PC-9 (cell line): ENCODE measurements around the gene ONECUT2. TPM values are rescaled to one million over a fixed set of nuclear protein-coding genes. Genes with fewer than 3 reads are reported as not detected.

Experiments
- BruUV-seq: library from RNA; stranded (reverse); fragments of 400-500 nt; replicated peaks from 2 replicates; lab custom pipeline; 2021; lab: Mats Ljungman, UMichigan
- CTCF ChIA-PET: fragments of 300-600 bp; sonication (Branson Sonifier 250); formaldehyde crosslinking; loops from one replicate; lab custom pipeline; 2022; ENCODE audit warnings: antibody characterized with exemption; lab: Charles Lee
- POLR2A ChIA-PET: fragments of 300-600 bp; sonication (Branson Sonifier 250); formaldehyde crosslinking; loops from one replicate; lab custom pipeline; 2022; ENCODE audit warnings: antibody characterized with exemption; ENCODE audit not compliant: unreplicated experiment; lab: Charles Lee
- DNase-seq, 2 experiments: peaks; one replicate each; pipeline versions ENCODE4 v3.0.0 to v3.0.0-alpha.2; 2015 to 2022; ENCODE audit warnings: mixed read lengths in 1 of 2
- H2AFZ ChIP-seq: fragments of 200-600 bp; sonication (generic); 2 replicates; pipeline ENCODE4 v1.8.1; 2017; ENCODE audit warnings: antibody characterized with exemption
- H3F3A ChIP-seq: fragments of 200-600 bp; sonication (generic); 2 replicates; pipeline ENCODE4 v1.8.1; 2017; ENCODE audit warnings: antibody characterized with exemption, mild to moderate bottlenecking, low read depth; ENCODE audit not compliant: insufficient read depth
- H3K27ac ChIP-seq: fragments of 200-600 bp; sonication (generic); 2 replicates; pipeline ENCODE4 v1.6.1; 2016; ENCODE audit warnings: mixed run types
- H3K27me3 ChIP-seq: fragments of 200-600 bp; sonication (generic); 2 replicates; pipeline ENCODE4 v1.6.1; 2016; ENCODE audit warnings: low read depth, mixed run types; ENCODE audit not compliant: insufficient read depth
- H3K36me3 ChIP-seq: fragments of 200-600 bp; sonication (generic); 2 replicates; pipeline ENCODE4 v1.6.1; 2016; ENCODE audit warnings: low read depth, mixed run types
- H3K4me1 ChIP-seq: fragments of 200-600 bp; sonication (generic); replicated peaks from 2 replicates; pipeline ENCODE4 v1.6.1; 2016; ENCODE audit warnings: mixed run types; ENCODE audit not compliant: insufficient read depth
- H3K4me2 ChIP-seq: fragments of 200-600 bp; sonication (generic); 2 replicates; pipeline ENCODE4 v1.6.1; 2017; ENCODE audit warnings: mixed run types
- H3K4me3 ChIP-seq: fragments of 200-600 bp; sonication (generic); 2 replicates; pipeline ENCODE4 v1.6.1; 2016; ENCODE audit warnings: mixed run types
- H3K79me2 ChIP-seq: fragments of 200-600 bp; sonication (generic); 2 replicates; pipeline ENCODE4 v1.6.1; 2017; ENCODE audit warnings: low read depth, mixed run types
- H3K9me2 ChIP-seq: fragments of 200-600 bp; sonication (generic); 2 replicates; pipeline ENCODE4 v1.8.1; 2017; ENCODE audit warnings: mild to moderate bottlenecking; ENCODE audit not compliant: insufficient read depth
- H3K9me3 ChIP-seq: fragments of 200-600 bp; sonication (generic); 2 replicates; pipeline ENCODE4 v1.8.1; 2016; ENCODE audit warnings: low read depth; ENCODE audit not compliant: insufficient read depth
- H4K20me1 ChIP-seq: fragments of 200-600 bp; sonication (generic); 2 replicates; pipeline ENCODE4 v1.8.1; 2017; ENCODE audit not compliant: insufficient read depth
- CTCF ChIP-seq: fragments of 200-600 bp; sonication (generic); conservative IDR thresholded peaks from 2 replicates; pipeline ENCODE4 v1.6.1; 2017; ENCODE audit warnings: mixed run types, antibody characterized with exemption, mild to moderate bottlenecking, moderate library complexity
- EZH2 ChIP-seq: fragments of 200-600 bp; sonication (generic); IDR thresholded peaks from 2 replicates; pipeline ENCODE4 v1.8.0; 2017; ENCODE audit warnings: antibody characterized with exemption, low read depth
- intact Hi-C: fragments of 100-400 bp; cut with micrococcal nuclease; formaldehyde crosslinking; loops from one replicate; pipeline ENCODE4 v1.10.0; 2022; ENCODE audit not compliant: unreplicated experiment
- total RNA-seq: library from RNA; stranded (reverse); gene quantifications from 2 replicates; pipeline ENCODE4 v1.2.3, GENCODE V29; 2021

The ONECUT2 gene
- total RNA-seq, 1 experiment from 2014 or later: 0.35 TPM

- Histone ChIP-seq H4K20me1 (no peaks in the 10 kb centered on the region), H3K9me3 (no peaks in the 10 kb centered on the region), H3K27me3 (no peaks in the 10 kb centered on the region), H3K4me2 (peak overlapping the region; percentile 83), H3K27ac (no peak overlapping the region), H3F3A (peaks cover 4% of the 10 kb centered on the region; the same call in 1 of the 2 replicates), H3K79me2 (peaks cover 27% of the 10 kb centered on the region), H3K4me1 (peaks cover 24% of the 10 kb centered on the region), H2AFZ (no peak overlapping the region), H3K9me2 (no peaks in the 10 kb centered on the region), H3K36me3 (no peaks in the 10 kb centered on the region; the same call in 1 of the 2 replicates), H3K4me3 (peak overlapping the region; percentile 69; the same call in 1 of the 2 replicates)
- CTCF ChIA-PET: no interaction called here
- intact Hi-C loops: loop anchor here (10.0 kb wide), 2 partner anchors 222 to 862 kb away; no protein-coding TSS in a partner anchor
- BruUV-seq: no TSS peak
- TF ChIP-seq CTCF: no peak
- no peak for TF ChIP-seq EZH2
- POLR2A ChIA-PET: no interaction called here
- no peak for DNase-seq
These were observed 1.2 kb downstream of the ONECUT2 start for GRCh38 chr18:57436191-57436964.

GRCh38 chr18:57436965-57437333, 1.8 kb downstream of the ONECUT2 start:
- CTCF ChIA-PET: no interaction called here

GRCh38 chr18:57437402-57437765, 2.2 kb downstream of the ONECUT2 start:
- H3K36me3 ChIP-seq: no peaks in the 10 kb centered on the region; the same call in 1 of the 2 replicates
- H3K79me2 ChIP-seq: peaks cover 29% of the 10 kb centered on the region
- CTCF ChIA-PET: no interaction called here
- no peaks in the 10 kb centered on the region for H4K20me1 ChIP-seq
- H3K4me2 ChIP-seq: peak overlapping the region; percentile 83
- H3K9me3 ChIP-seq: no peaks in the 10 kb centered on the region
- no peak overlapping the region for H3K27ac ChIP-seq
- no peak for DNase-seq
- H2AFZ ChIP-seq: 0 out of 2 replicates have a peak overlapping the region, but pooled peaks have one; percentile 5
- no TSS peak for BruUV-seq
- POLR2A ChIA-PET: no interaction called here
- no peaks in the 10 kb centered on the region for H3K9me2 ChIP-seq
- intact Hi-C loops: loop anchor here (10.0 kb wide), 2 partner anchors 223 to 863 kb away; no protein-coding TSS in a partner anchor
- H3K27me3 ChIP-seq: no peaks in the 10 kb centered on the region
- peaks cover 4% of the 10 kb centered on the region; the same call in 1 of the 2 replicates for H3F3A ChIP-seq
- TF ChIP-seq CTCF (no peak), EZH2 (no peak)
- H3K4me3 ChIP-seq: peak overlapping the region; percentile 69
- peaks cover 24% of the 10 kb centered on the region for H3K4me1 ChIP-seq

More at GRCh38 chr18:57436965-57437333, 1.8 kb downstream of the ONECUT2 start:
- intact Hi-C loops: loop anchor here (10.0 kb wide), 2 partner anchors 222 to 862 kb away; no protein-coding TSS in a partner anchor
- Histone ChIP-seq H3K9me3 (no peaks in the 10 kb centered on the region), H3K4me3 (peak overlapping the region; percentile 69), H3K4me2 (peak overlapping the region; percentile 83), H3K4me1 (peaks cover 24% of the 10 kb centered on the region), H2AFZ (0 out of 2 replicates have a peak overlapping the region, but pooled peaks have one; percentile 5), H3K9me2 (no peaks in the 10 kb centered on the region), H3K36me3 (no peaks in the 10 kb centered on the region; the same call in 1 of the 2 replicates), H3K79me2 (peaks cover 27% of the 10 kb centered on the region), H3F3A (peaks cover 4% of the 10 kb centered on the region; the same call in 1 of the 2 replicates), H3K27ac (no peak overlapping the region), H3K27me3 (no peaks in the 10 kb centered on the region), H4K20me1 (no peaks in the 10 kb centered on the region)
- TF ChIP-seq EZH2: no peak
- no peak for TF ChIP-seq CTCF
- DNase-seq: no peak
- no TSS peak for BruUV-seq
- POLR2A ChIA-PET: no interaction called here
